OCI-LY1 (cell line): ENCODE measurements around the gene FUBP3.

Source experiments
- CTCF ChIP-seq: fragments of 200-600 bp; sonication (generic), shearing (Covaris generic); IDR thresholded peaks from 2 replicates; pipeline ENCODE4 v1.5.1; 2017; ENCODE audit warnings: mild to moderate bottlenecking, antibody characterized with exemption, low read length, moderate library complexity, mixed read lengths
- EZH2 ChIP-seq: fragments of 200-600 bp; sonication (generic), shearing (Covaris generic); IDR thresholded peaks from 2 replicates; pipeline ENCODE4 v1.8.0; 2017; ENCODE audit warnings: borderline replicate concordance, mixed run types, mild to moderate bottlenecking, antibody characterized with exemption, low read length, moderate library complexity, mixed read lengths

DNA sequence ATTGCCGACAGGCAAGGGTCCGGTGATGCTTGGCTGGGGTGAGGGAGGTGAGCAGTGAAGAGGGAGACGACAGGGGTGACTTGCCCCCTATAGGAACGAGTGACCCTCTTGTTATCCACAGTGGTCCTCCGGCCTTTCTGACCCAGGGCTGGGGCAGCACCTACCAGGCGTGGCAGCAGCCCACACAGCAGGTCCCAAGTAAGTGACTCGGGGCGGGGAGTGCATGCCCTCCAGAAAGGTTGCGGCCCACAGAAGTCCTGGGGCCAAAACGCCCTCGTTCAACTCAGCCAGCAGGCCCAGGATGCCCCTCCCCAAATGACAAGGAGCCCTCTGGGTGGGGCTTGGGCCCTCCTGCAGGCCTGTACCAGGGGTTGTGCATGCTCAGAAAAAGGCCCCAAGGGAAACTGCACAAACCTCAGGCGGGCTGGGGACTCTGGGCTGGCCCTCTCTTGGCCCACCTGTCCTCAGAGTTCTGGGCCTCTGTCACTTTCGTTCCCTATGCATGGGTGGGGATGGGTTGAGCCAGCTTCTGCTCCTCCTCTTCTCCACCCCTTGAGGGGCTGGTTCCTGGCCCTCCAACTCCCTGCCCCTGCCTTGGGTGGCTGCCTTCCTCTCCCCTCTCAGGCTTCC lies 52.8 kb downstream of the FUBP3 start:
- no peak for TF ChIP-seq CTCF
- no peak for TF ChIP-seq EZH2
